AG08396 (cell line): ENCODE results near the gene PTGES3.
"Not testable (repeated sequence)": the region's sequence is repeated elsewhere in the genome, so short reads cannot be mapped to it uniquely, and the experiment has no call there.

Experiments used
- DNase-seq: peaks from one replicate; pipeline ENCODE4 v3.0.0; 2012; ENCODE audit warnings: low spot score, mixed read lengths

Gene PTGES3

DNA sequence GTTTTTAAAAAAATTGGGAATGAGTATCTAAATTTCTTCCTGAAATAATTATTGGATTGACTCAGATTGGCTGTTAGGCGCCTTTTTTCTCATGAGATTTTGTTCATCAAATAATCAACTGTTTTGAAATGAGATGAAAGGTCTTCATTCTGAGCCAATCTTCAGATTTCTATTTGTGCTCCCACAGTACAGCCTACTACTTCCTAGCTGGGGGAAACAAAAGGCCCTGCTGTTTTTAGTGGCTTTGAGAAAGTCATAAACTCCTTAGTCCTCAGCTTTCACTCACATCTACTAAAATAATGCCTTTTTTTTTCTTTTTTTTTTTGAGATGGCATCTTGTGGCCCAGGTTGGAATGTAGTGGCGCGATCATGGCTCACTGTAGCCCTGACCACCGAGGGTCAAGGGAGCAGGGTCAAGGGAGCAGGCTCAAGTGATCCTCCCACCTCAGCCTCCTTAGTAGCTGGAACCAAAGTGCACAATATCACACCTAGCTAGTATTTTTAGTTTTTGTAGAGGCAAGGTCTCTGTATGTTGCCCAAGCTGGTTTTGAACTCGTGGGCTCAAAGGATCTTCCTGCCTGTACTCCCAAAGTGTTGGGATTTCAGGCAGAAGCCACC is 21.8 kb upstream of the PTGES3 start:
- DNase-seq = no peak

- DNase-seq = not testable (repeated sequence)
Observed at GRCh38 chr12:56704522-56704921, 16.4 kb upstream of the PTGES3 start.

- DNase-seq = no peak
Observed at GRCh38 chr12:56699020-56699661, 11.1 kb upstream of the PTGES3 start.

GRCh38 chr12:56695327-56696101 is 7.4 kb upstream of the PTGES3 start:
- no peak for DNase-seq

DNA sequence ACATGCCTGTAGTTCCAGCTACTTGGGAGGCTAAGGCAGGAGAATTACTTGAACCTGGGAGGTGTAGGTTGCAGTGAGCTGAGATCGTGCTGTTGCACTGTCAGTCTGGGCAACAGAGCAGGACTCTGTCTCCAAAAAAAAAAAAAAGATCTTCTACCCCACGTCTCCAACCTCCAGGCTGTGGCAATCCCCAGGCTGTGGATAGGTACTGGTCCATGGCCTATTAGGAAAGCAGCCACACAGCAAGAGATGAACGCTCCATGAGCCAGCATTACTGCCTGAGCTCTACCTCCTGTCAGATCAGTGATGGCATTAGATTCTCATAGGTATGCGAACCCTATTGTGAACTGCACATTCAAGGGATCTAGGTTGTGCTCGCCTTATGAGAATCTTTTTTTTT is 6.1 kb upstream of the PTGES3 start:
- no peak for DNase-seq

DNA sequence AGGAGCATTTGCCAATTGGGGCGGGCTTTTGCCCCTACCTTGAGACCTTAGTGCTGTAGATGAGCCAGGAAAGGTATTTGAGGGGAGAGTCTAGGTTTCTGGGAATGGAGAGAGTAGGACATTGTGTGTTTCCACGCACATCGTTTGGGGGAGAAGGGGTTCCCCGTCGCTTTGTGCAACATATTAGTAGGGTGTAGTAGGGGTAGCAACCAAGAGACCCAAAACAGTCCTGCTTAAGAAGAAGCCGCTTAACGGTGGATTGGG is 694 bp upstream of the PTGES3 start:
- no peak for DNase-seq

- peak; percentile 19 for DNase-seq
Observed at GRCh38 chr12:56687223-56688128, 608 bp downstream of the PTGES3 start.

- DNase-seq = no peak
Observed at GRCh38 chr12:56684745-56685359, 3.2 kb downstream of the PTGES3 start.

- no peak for DNase-seq
Observed at GRCh38 chr12:56682323-56682722, 5.8 kb downstream of the PTGES3 start.

DNA sequence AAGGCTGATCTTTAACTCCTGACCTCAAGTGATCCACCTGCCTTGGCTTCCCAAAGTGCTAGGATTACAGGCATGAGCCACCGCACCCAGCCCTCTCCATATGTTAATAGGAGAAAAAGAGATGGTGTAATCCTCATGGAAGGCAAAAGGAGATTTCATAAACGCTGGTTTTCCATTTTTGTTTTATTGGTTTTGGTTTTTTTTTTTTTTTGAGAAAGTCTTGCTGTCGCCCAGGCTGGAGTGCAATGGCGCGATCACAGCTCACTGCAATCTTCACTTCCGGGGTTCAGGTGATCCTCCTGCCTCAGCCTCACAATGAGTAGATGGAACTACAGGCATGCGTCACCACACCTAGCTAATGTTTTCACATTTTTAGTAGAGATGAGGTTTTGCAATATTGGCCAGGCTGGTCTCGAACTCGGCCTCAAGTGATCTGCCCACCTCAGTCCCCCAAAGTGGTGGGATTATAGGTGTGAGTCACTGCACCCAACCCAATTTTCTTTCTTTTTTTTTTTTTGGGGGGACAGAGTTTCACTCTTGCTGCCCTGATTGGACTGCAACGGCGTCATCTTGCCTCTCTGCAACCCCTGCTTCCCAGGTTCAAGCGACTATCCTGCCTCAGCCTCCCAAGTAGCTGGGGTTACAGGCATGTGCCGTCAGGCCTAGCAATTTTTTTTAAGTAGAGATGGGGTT is 8.1 kb downstream of the PTGES3 start:
- DNase-seq = no peak

DNA sequence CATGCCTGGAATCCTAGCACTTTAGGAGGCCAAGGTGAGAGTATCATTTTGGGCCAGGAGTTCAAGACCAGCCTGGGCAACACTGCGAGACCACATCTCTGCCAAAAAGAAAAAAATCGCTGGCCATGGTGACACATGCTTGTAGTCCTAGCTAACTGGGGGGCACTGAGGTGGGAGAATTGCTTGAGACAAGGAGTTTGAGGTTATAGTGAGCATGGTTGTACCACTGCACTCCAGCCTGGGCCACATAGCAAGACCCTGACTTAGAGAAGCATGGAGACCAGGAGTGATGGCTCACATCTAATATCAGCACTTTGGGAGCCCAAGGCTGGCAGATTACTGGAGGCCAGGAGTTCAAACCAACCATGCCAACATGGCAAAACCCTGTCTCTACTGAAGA is 9.2 kb downstream of the PTGES3 start:
- no peak for DNase-seq

DNA sequence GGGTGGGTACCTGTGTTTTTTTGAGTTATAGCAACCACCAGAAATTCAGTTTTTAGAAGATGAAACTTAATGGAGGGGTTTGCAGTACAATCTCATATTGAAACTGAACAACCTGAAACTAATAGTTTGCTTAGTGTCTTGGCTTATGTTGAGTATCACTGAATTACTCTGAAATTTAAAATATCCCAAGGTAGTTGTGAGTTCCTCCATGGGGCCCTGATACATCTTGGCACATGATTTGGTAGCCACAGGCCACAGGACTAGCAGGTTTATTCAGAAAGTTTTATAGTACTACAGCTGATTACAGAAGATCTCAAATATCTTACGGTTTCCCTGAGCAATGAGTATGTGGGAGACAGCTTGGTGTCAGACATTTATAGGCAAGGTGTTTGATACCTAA is 10.4 kb downstream of the PTGES3 start:
- DNase-seq = no peak

GRCh38 chr12:56676851-56677580 is 11.1 kb downstream of the PTGES3 start:
- DNase-seq = no peak

GRCh38 chr12:56671608-56672007 is 16.5 kb downstream of the PTGES3 start:
- DNase-seq = no peak

GRCh38 chr12:56670836-56671235 is 17.2 kb downstream of the PTGES3 start:
- DNase-seq = no peak

DNA sequence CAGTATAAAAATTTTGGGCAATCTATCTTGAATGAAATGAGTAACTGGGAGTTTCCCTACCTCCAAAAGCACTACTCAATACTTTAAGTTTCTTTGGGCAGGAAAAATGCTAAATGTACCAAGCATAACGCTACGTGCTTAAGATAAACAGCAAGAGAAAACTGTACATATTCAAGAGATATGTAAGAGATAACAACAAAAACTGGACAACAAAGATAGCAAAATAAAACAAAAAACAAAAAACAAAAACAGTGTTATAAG is 20.0 kb downstream of the PTGES3 start:
- DNase-seq = no peak

GRCh38 chr12:56661979-56662638 is 26.0 kb downstream of the PTGES3 start:
- no peak for DNase-seq

- DNase-seq = no peak
Observed at GRCh38 chr12:56661560-56661959, 26.5 kb downstream of the PTGES3 start.

GRCh38 chr12:56658921-56659320 is 29.2 kb downstream of the PTGES3 start:
- DNase-seq = no peak
